Activated T-helper 17 cell treated with anti-CD3 and anti-CD28 coated beads, Interleukin-2, amount 50 U/mL, for 72 hours (primary cell): ENCODE measurements around the gene HRC. TPM values are rescaled to one million over a fixed set of nuclear protein-coding genes. Genes with fewer than 3 reads are reported as not detected.

Source experiments
- ATAC-seq: fragments of 150-1000 bp; cut with Tn5 transposase; replicated peaks from 2 replicates; pipeline ENCODE4 v1.10.0; 2021; ENCODE audit warnings: mild to moderate bottlenecking, moderate library complexity
- H3K27ac Mint-ChIP-seq: one replicate; pipeline ENCODE4 v1.8.0; 2022; ENCODE audit warnings: mixed read lengths
- H3K27me3 Mint-ChIP-seq: one replicate; pipeline ENCODE4 v1.8.0; 2022; ENCODE audit warnings: mixed read lengths
- H3K36me3 Mint-ChIP-seq: one replicate; pipeline ENCODE4 v1.8.0; 2022; ENCODE audit warnings: low read depth, mild to moderate bottlenecking, mixed read lengths
- H3K4me1 Mint-ChIP-seq: one replicate; pipeline ENCODE4 v1.8.0; 2022; ENCODE audit warnings: mixed read lengths
- H3K4me3 Mint-ChIP-seq: one replicate; pipeline ENCODE4 v1.8.0; 2022; ENCODE audit warnings: mild to moderate bottlenecking, mixed read lengths
- H3K9me3 Mint-ChIP-seq: one replicate; pipeline ENCODE4 v1.8.0; 2022; ENCODE audit warnings: mixed read lengths
- total RNA-seq, 2 donors: library from RNA; stranded (reverse); gene quantifications; one replicate each; pipeline ENCODE4 v1.2.3, GENCODE V29; 2022

The HRC gene
- total RNA-seq, 2 donors from 2014 or later = not detected

DNA sequence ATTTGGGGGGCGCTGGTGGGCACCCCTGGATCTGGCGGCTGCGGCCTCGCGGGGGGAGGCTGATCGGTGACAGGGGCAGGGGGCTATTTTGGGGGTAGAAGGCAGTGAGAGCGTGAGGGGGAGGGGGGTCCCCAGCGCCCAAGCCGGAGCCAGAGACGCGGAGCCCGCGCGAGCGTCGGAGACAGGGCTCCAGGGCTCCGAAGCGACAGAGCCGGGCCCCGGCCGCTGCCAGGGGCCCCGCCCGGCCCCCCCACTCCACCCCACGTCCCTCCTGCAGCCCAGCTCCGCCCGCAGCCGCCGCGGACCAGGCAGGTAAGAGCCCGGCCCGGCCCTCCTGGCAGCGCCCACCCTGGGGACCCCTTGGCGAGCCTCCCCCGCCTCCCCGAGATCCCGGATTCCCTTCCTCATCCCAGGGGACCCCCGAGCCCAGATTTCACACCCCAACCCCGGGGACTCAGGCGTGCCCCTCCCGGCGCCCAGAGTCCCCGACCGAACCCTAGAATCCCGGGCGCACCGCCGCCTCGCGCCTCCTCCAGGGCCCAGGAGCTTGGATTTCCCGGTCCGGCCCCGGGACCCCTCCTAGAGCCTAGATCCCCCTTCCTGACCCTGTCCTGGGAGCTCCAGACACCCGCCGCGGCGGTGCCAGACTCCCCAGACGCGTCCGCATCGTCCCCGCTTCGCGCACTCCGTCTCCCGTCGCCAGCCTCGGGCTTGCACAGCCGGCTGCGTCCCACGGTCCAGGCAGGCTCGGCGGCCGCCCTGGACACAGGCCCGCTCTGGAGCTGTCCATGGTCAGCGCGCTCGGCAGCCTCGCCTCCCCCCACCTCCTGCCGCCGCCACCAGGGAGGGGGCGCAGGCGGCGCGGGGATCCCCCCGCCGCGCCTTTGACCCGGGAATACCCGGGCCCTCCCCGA lies 35.5 kb downstream of the HRC start, which contains the start of gene PPFIA3:
TSS of gene PPFIA3 (plus strand) at position 134 of the 914 bp plus-strand sequence. CDS start 8,330 bp downstream, outside the sequence.
- H3K27ac Mint-ChIP-seq = peak within 1 kb of the TSS; percentile 89
- peaks cover 5% of the 10 kb centered on the region for H3K27me3 Mint-ChIP-seq

GRCh38 chr19:49118565-49119410 lies 36.4 kb downstream of the HRC start, which contains the start of gene C19orf73:
Gene C19orf73, minus strand, starts transcription at chr19:49119143. Its CDS starts 121 bp downstream, at chr19:49119022.
- no peaks in the 10 kb centered on the region for H3K9me3 Mint-ChIP-seq
- peaks cover 5% of the 10 kb centered on the region for H3K27me3 Mint-ChIP-seq
- no peaks in the 10 kb centered on the region for H3K36me3 Mint-ChIP-seq
- peak within 1 kb of the TSS; percentile 89 for H3K27ac Mint-ChIP-seq
- peaks cover 19% of the 10 kb centered on the region for H3K4me1 Mint-ChIP-seq
- peak within 1 kb of the TSS; percentile 87 for H3K4me3 Mint-ChIP-seq
- peak; percentile 85 for ATAC-seq

More for the DNA sequence above, 35.5 kb downstream of the HRC start, which contains the start of gene PPFIA3:
- Mint-ChIP-seq H3K9me3 (no peaks in the 10 kb centered on the region), H3K4me1 (peaks cover 16% of the 10 kb centered on the region), H3K4me3 (peak within 1 kb of the TSS; percentile 87), H3K36me3 (no peaks in the 10 kb centered on the region)
- ATAC-seq = no peak

DNA sequence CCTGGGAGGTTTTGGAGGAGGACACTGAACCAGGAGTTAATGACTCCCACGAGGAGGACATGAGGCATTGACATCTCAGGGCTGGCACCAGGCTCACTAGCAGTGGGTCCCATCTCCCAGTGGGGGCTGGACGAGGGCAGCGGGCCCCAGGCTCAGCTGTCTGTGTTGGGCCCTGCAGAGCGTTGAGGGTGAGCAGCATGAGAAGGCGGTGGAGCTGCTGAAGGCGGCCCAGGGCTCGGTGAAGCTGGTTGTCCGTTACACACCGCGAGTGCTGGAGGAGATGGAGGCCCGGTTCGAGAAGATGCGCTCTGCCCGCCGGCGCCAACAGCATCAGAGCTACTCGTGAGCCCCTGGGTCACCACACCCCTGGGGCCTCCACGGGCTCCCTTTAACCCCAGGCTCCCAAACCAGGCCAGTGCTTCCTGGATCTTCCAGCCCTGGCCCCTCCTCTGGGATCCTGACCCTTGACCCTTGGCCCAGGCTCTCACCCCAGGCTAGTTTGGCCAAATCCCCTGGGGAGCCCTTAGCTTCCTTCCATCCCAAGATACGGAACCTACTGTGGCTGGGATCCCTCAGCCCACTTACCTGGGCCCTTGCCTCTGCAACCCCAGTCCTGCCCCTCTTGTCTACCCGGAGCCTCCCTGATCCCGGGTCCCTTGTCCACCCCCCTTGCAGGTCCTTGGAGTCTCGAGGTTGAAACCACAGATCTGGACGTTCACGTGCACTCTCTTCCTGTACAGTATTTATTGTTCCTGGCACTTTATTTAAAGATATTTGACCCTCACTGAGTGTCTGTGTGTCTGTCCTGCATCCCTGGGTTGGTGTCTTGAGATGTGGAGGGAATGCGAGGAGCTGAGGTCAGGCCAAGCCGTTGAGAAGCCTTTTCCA lies 37.3 kb downstream of the HRC start:
- ATAC-seq = no peak
- Mint-ChIP-seq H3K27ac (peak overlapping the region; percentile 89), H3K4me3 (peak overlapping the region; percentile 87), H3K27me3 (peaks cover 5% of the 10 kb centered on the region), H3K4me1 (peaks cover 23% of the 10 kb centered on the region), H3K36me3 (no peaks in the 10 kb centered on the region), H3K9me3 (no peaks in the 10 kb centered on the region)

GRCh38 chr19:49116544-49116943 lies 38.7 kb downstream of the HRC start:
- Mint-ChIP-seq H3K27ac (no peak overlapping the region), H3K36me3 (no peaks in the 10 kb centered on the region), H3K4me3 (peak overlapping the region; percentile 87), H3K4me1 (peaks cover 23% of the 10 kb centered on the region), H3K9me3 (no peaks in the 10 kb centered on the region), H3K27me3 (peaks cover 5% of the 10 kb centered on the region)
- ATAC-seq = no peak

DNA sequence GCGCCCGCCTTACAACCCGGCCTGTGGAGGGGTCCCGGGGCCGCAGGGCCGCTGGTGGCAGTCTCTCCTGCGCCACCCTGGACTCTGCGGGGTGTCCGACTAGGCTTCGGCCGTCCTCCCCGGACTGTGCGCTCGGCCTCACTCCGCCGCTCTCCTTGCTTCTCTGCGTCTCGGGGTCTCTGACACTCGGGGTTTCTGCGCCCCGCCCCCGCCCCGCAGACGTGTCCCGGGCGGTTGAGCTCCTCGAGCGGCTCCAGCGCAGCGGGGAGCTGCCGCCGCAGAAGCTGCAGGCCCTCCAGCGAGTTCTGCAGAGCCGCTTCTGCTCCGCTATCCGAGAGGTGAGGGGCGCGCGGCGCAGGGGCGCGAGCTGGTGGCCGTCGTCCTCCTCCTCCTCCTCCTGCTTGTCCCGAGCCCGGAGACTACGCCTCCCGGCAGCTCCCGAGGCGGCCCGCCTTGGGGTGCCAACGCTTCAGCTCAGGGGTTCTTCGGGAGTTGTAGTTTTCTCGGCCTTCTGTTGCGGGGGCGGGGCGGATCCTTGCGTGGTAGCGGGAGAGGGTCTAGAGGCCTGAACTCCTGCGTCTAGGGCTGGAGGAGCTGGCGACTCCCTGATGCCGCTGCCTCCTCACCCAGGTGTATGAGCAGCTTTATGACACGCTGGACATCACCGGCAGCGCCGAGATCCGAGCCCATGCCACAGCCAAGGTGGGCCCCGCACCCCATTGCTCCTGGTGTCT lies 40.4 kb downstream of the HRC start:
- H3K27me3 Mint-ChIP-seq = no peaks in the 10 kb centered on the region
- H3K4me1 Mint-ChIP-seq = peaks cover 15% of the 10 kb centered on the region
- no peak for ATAC-seq
- H3K4me3 Mint-ChIP-seq = peak overlapping the region; percentile 74
- no peak overlapping the region for H3K27ac Mint-ChIP-seq
- no peaks in the 10 kb centered on the region for H3K9me3 Mint-ChIP-seq
- H3K36me3 Mint-ChIP-seq = no peaks in the 10 kb centered on the region

- peak within 1 kb of the TSS; percentile 66 for H3K27ac Mint-ChIP-seq
- peaks cover 17% of the 10 kb centered on the region for H3K4me1 Mint-ChIP-seq
- H3K36me3 Mint-ChIP-seq = peaks cover 5% of the 10 kb centered on the region
- H3K9me3 Mint-ChIP-seq = no peaks in the 10 kb centered on the region
- H3K4me3 Mint-ChIP-seq = peak within 1 kb of the TSS; percentile 89
- no peaks in the 10 kb centered on the region for H3K27me3 Mint-ChIP-seq
- ATAC-seq = peak; percentile 81
Measured at GRCh38 chr19:49113762-49114629, 41.2 kb downstream of the HRC start, which contains the start of gene LIN7B. Gene LIN7B, plus strand, starts transcription at chr19:49114370. Its CDS starts 35 bp downstream, at chr19:49114405.

DNA sequence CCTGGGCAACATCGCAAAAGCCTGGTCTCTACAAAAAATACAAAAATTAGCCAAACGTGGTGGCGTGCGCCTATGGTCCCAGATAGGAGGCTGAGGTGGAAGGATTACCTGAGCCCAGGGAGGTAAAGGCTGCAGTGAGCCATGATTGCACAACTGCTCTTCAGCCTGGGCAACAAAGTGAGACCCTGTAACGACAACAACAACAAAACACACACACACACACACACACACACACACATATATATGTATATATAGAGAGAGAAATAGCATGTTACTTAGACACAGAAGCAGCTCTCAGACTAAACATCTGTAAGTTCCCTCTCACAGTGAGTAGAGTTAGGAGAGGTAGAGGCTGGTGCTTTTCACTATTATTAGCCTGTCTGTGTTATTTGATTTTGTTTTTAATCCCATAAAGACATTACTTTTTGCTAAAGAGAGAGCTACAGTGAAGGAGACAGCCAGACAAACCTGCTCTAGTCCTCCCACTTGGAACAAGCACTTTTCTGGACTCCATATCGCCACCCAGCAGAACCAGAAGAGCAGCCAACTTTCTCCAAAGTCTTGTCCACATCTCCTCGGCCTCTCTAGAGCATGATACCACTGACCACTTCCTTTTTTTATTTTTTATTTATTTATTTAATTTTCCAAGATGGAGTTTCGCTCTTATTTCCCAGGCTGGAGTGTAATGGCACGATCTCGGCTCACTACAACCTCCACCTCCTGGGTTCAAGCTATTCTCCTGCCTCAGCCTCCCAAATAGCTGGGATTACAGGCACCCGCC lies 43.8 kb downstream of the HRC start:
- Mint-ChIP-seq H3K27me3 (no peaks in the 10 kb centered on the region), H3K36me3 (peaks cover 28% of the 10 kb centered on the region), H3K4me1 (peaks cover 16% of the 10 kb centered on the region), H3K27ac (no peak overlapping the region), H3K9me3 (no peaks in the 10 kb centered on the region), H3K4me3 (no peak overlapping the region)
- no peak for ATAC-seq

GRCh38 chr19:49110567-49110966 lies 44.6 kb downstream of the HRC start:
- no peaks in the 10 kb centered on the region for H3K9me3 Mint-ChIP-seq
- ATAC-seq = no peak
- no peak overlapping the region for H3K4me3 Mint-ChIP-seq
- H3K4me1 Mint-ChIP-seq = peaks cover 16% of the 10 kb centered on the region
- H3K27ac Mint-ChIP-seq = peak overlapping the region; percentile 41
- H3K36me3 Mint-ChIP-seq = peaks cover 36% of the 10 kb centered on the region
- no peaks in the 10 kb centered on the region for H3K27me3 Mint-ChIP-seq

DNA sequence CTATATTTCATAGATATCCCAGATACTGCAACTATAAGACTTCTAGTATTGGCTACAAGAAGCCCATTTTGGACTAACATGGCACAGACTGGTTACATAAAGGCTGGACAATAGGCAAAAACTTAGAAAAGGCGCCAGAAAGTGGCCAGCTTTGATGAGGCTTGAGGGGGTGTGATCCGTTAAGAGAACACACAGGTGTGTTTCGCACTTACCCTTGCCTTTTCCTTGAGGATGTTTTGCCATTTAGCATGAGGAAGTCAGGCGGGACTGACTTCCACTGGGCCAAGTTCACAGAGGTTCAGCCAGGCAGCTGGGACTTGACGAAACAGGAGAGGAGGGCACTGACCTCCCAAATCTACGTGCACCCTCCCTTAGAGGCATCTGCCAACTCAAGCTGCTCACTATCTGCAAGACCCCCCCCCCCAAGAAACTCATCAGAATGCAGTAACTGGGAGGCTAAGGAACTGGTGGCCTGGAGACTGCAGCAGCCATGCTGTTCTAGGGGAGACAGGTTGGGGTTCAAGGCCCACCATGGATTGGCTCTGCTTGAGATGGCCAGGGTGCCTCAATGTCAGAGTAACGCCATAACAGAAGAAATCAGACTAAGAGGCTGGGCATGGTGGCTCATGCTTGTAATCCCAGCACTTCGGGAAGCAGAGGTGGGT lies 45.5 kb downstream of the HRC start:
- ATAC-seq = no peak
- H3K4me3 Mint-ChIP-seq = no peak overlapping the region
- peaks cover 22% of the 10 kb centered on the region for H3K4me1 Mint-ChIP-seq
- H3K9me3 Mint-ChIP-seq = no peaks in the 10 kb centered on the region
- H3K36me3 Mint-ChIP-seq = peaks cover 45% of the 10 kb centered on the region
- H3K27me3 Mint-ChIP-seq = no peaks in the 10 kb centered on the region
- no peak overlapping the region for H3K27ac Mint-ChIP-seq

DNA sequence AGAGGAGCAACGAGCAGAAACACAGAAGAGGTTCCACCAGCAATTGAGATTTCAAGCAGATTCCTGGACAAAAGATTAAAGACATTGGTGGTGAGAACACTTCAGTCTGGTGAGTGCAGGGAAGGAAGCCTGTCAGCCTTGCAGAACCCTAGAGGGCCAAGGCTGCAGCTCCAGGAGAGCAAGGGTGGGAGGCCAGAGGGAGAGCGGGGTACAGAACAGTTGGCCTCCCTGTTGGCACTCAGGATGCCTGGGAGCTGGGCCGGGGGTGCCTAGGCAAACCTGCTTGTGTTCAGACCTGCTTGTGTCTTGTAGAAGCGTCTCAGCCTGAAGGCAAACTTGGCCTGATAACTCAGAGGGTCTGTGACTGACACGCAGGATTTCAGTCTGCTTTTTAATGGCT lies 46.1 kb downstream of the HRC start:
- Mint-ChIP-seq H3K27ac (peak overlapping the region; percentile 15), H3K9me3 (no peaks in the 10 kb centered on the region), H3K27me3 (no peaks in the 10 kb centered on the region), H3K4me3 (no peak overlapping the region), H3K4me1 (peaks cover 22% of the 10 kb centered on the region), H3K36me3 (peaks cover 52% of the 10 kb centered on the region)
- no peak for ATAC-seq

DNA sequence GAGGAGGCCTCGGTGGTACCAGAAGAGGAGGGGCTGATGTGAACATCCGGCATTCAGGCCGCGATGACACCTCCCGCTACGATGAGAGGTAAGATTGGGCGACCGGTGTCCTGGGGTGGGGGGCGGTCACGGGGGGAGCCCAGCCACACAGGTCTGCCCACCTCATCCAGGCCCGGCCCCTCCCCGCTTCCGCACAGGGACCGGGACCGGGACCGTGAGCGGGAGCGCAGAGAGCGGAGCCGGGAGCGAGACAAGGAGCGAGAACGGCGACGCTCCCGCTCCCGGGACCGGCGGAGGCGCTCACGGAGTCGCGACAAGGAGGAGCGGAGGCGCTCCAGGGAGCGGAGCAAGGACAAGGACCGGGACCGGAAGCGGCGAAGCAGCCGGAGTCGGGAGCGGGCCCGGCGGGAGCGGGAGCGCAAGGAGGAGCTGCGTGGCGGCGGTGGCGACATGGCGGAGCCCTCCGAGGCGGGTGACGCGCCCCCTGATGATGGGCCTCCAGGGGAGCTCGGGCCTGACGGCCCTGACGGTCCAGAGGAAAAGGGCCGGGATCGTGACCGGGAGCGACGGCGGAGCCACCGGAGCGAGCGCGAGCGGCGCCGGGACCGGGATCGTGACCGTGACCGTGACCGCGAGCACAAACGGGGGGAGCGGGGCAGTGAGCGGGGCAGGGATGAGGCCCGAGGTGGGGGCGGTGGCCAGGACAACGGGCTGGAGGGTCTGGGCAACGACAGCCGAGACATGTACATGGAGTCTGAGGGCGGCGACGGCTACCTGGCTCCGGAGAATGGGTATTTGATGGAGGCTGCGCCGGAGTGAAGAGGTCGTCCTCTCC lies 47.4 kb downstream of the HRC start:
- Mint-ChIP-seq H3K4me1 (peaks cover 16% of the 10 kb centered on the region), H3K27ac (no peak overlapping the region), H3K36me3 (peaks cover 57% of the 10 kb centered on the region), H3K9me3 (no peaks in the 10 kb centered on the region), H3K4me3 (no peak overlapping the region), H3K27me3 (no peaks in the 10 kb centered on the region)
- ATAC-seq = no peak
